B cell (primary cell): Measurements from ENCODE around the gene TTC28. TPM values are rescaled to one million over a fixed set of nuclear protein-coding genes. Genes with fewer than 3 reads are reported as not detected.

Source experiments
- ATAC-seq: fragments of 200-7000 bp; cut with Tn5 transposase; one replicate; pipeline ENCODE4 v1.10.0; 2021; ENCODE audit warnings: low read depth, mild to moderate bottlenecking, moderate number of reproducible peaks, moderate library complexity
- CTCF ChIA-PET: fragments of 350-600 bp; sonication (Branson Sonifier 250); formaldehyde crosslinking; loops from one replicate; lab custom pipeline; 2021; ENCODE audit warnings: antibody characterized with exemption, inconsistent platforms; lab: Charles Lee
- POLR2A ChIA-PET: fragments of 350-600 bp; sonication (Branson Sonifier 250); formaldehyde crosslinking; loops from one replicate; lab custom pipeline; 2021; ENCODE audit warnings: antibody characterized with exemption; lab: Charles Lee
- DNase-seq: peaks from one replicate; pipeline ENCODE4 v3.0.0; 2013
- H2AFZ ChIP-seq: 2 replicates; pipeline ENCODE4 v1.6.1; 2012; ENCODE audit warnings: mild to moderate bottlenecking, low read depth, low read length; ENCODE audit not compliant: insufficient read depth, poor library complexity, severe bottlenecking
- H3K27ac ChIP-seq, 2 donors: 1 replicate in 1 of 2; 2 replicates in 1 of 2; pipeline ENCODE4 v1.5.1; 2012 to 2013; ENCODE audit warnings: low read length in 2 of 2, mild to moderate bottlenecking in 2 of 2, moderate library complexity in 1 of 2
- H3K27me3 ChIP-seq, 4 experiments: fragments of 200-600 bp in 1 of 4; sonication (generic) in 1 of 4; replicated peaks in 1 of 4; 1 replicate in 2 of 4; 2 replicates in 2 of 4; pipeline versions ENCODE4 v1.6.1 to v1.7.0; 2013 to 2016; ENCODE audit warnings: low read length in 3 of 4, mild to moderate bottlenecking in 2 of 4, mixed read lengths in 1 of 4, moderate library complexity in 1 of 4; ENCODE audit not compliant: insufficient read depth in 4 of 4, control insufficient read depth in 3 of 4; ENCODE audit errors: control extremely low read depth in 1 of 4
- H3K36me3 ChIP-seq, 2 experiments: replicated peaks in 1 of 2; 1 replicate in 1 of 2; 2 replicates in 1 of 2; pipeline versions ENCODE4 v1.6.1 to v1.7.1; 2013; ENCODE audit warnings: low read length in 1 of 2; ENCODE audit not compliant: insufficient read depth in 2 of 2, control insufficient read depth in 1 of 2; ENCODE audit errors: control extremely low read depth in 1 of 2, extremely low read depth in 1 of 2
- H3K4me1 ChIP-seq, 2 donors: fragments of 200-600 bp in 1 of 2; sonication (generic) in 1 of 2; 1 replicate in 1 of 2; 2 replicates in 1 of 2; pipeline versions ENCODE4 v1.5.1 to v1.6.1; 2013 to 2017; ENCODE audit warnings: low read length in 2 of 2; ENCODE audit not compliant: control insufficient read depth in 2 of 2, insufficient read depth in 2 of 2
- H3K4me2 ChIP-seq: replicated peaks from 2 replicates; pipeline ENCODE3; 2012; ENCODE audit warnings: mild to moderate bottlenecking, low read depth, low read length; ENCODE audit not compliant: poor library complexity, severe bottlenecking
- H3K4me3 ChIP-seq, 5 experiments: fragments of 200-600 bp in 1 of 5; sonication (generic) in 1 of 5; 1 replicate in 3 of 5; 2 replicates in 2 of 5; pipeline versions ENCODE4 v1.5.1 to v1.7.0; 2011 to 2016; ENCODE audit warnings: low read length in 4 of 5, mild to moderate bottlenecking in 4 of 5, low read depth in 2 of 5, control low read depth in 1 of 5, moderate library complexity in 1 of 5; ENCODE audit not compliant: insufficient read depth in 1 of 5; ENCODE audit errors: control extremely low read depth in 1 of 5, extremely low read depth in 1 of 5
- H3K79me2 ChIP-seq: fragments of 200-600 bp; sonication (generic); one replicate; pipeline ENCODE4 v1.6.0; 2016; ENCODE audit warnings: low read length; ENCODE audit not compliant: control insufficient read depth, insufficient read depth
- H3K9ac ChIP-seq: fragments of 200-600 bp; sonication (generic); 2 replicates; pipeline ENCODE4 v1.6.1; 2017; ENCODE audit warnings: mild to moderate bottlenecking, low read length, moderate library complexity
- H3K9me3 ChIP-seq, 3 donors: one replicate each; pipeline versions ENCODE4 v1.6.1 to v1.7.1; 2013; ENCODE audit warnings: low read length in 2 of 3; ENCODE audit not compliant: control insufficient read depth in 2 of 3, insufficient read depth in 1 of 3; ENCODE audit errors: control extremely low read depth in 1 of 3
- H4K20me1 ChIP-seq: 2 replicates; pipeline ENCODE4 v1.6.0; 2012; ENCODE audit warnings: mild to moderate bottlenecking, low read length; ENCODE audit not compliant: insufficient read depth, control insufficient read depth, poor library complexity, severe bottlenecking
- H3K27ac Mint-ChIP-seq: one replicate; pipeline ENCODE4 v1.8.0; 2021; ENCODE audit warnings: mixed read lengths
- H3K27me3 Mint-ChIP-seq: one replicate; pipeline ENCODE4 v1.8.0; 2021; ENCODE audit warnings: mixed read lengths
- H3K4me1 Mint-ChIP-seq: one replicate; pipeline ENCODE4 v1.8.0; 2021; ENCODE audit warnings: mixed read lengths
- H3K4me3 Mint-ChIP-seq: one replicate; pipeline ENCODE4 v1.8.0; 2021; ENCODE audit warnings: mixed read lengths
- H3K9me3 Mint-ChIP-seq: one replicate; pipeline ENCODE4 v1.8.0; 2022; ENCODE audit warnings: mixed read lengths; ENCODE audit not compliant: insufficient read depth
- EZH2 ChIP-seq: IDR thresholded peaks from 2 replicates; pipeline ENCODE4 v1.6.1; 2012; ENCODE audit warnings: borderline replicate concordance, low read depth, mild to moderate bottlenecking, moderate library complexity, low read length; ENCODE audit not compliant: insufficient read depth, poor library complexity, severe bottlenecking
- WGBS: methylation state at CpG from one replicate; pipeline ENCODE4 v1.1.5; 2013; ENCODE audit warnings: missing lambda C conversion rate; ENCODE audit not compliant: insufficient coverage; 5-methylcytosine and 5-hydroxymethylcytosine counted together
- intact Hi-C: fragments of 100-400 bp; cut with micrococcal nuclease; formaldehyde crosslinking; loops from one replicate; pipeline ENCODE4 v1.10.0; 2022
- polyA plus RNA-seq: library from polyadenylated mRNA; depleted of rRNA; stranded (reverse); fragments of >200 nt; gene quantifications from 2 replicates; pipeline ENCODE4 v1.2.3, GENCODE V29; 2012
- total RNA-seq, 2 donors: library from RNA; stranded (reverse); fragments of 120-200 nt in 1 of 2; gene quantifications; 1 replicate in 1 of 2; 2 replicates in 1 of 2; pipeline versions ENCODE4 v1.2.3 to v1.2.4, GENCODE V29; 2013 to 2022
- TF ChIP-seq, protein P1 (sequence below): fragments of 200-600 bp; IDR thresholded peaks from one replicate; pipeline ENCODE4 v1.8.0; 2022; ENCODE audit warnings: antibody characterized with exemption, mild to moderate bottlenecking

The TTC28 gene
- total and polyA plus RNA-seq, 2 donors (not counting 1 experiment from before 2014, with no cell fraction given) = 4.5 to 7.3 TPM

DNA sequence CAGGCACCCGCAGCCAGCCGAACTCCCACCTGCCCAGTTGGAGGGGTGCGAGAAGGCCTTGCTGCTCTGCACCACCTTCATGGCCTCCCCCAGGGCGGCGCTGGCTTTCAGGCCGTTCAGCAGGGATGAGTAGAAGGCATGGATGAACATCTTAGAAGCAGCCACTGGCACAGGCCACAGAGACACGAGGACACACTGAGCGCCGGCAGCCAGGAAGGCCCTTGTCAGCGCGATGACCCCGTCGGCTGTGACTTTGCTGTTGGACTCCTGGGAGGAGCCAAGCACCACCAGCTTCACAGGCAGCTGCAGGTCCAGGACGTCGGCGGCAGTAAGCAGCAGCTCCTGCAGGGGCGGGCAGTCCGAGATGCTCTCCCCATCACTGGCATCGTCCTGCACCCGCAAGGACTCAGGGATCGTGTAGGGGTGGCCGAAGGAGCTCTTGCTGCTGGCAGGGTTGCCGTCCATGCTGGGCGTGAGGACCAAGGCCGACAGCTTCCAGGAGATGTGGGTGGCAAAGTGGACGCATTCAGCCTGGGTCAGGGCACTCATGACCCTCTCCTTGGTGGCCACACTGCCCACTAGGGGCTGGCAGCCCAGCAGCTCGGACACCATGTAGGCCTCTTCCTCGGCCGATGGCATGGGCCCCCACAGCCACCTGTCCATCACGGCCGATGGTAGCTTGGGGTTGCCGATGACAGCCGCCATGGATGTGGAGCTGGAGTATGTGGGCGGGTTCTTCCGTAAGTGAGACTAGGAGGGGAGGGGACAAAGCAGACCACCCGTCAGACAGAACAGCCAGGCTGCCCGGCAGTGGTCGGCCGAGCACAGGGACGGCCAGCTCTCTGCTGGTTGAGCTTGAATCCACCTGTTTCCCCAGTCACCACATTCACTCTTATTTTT lies 680.9 kb downstream of the TTC28 start:
- no peak overlapping the region for H3K27ac ChIP-seq
- H3K27me3 Mint-ChIP-seq = no peaks in the 10 kb centered on the region
- H3K9me3 Mint-ChIP-seq = no peaks in the 10 kb centered on the region
- no peak overlapping the region for H3K27ac Mint-ChIP-seq
- H3K4me2 ChIP-seq = no peak overlapping the region
- H3K9me3 ChIP-seq = no peaks in the 10 kb centered on the region
- ChIA-PET CTCF (interaction anchor here (0.9 to 15.0 kb wide), 2 partner anchors 21 to 113 kb away, joined by 5 to 342 read pairs; no protein-coding TSS in a partner anchor), POLR2A (no interaction called here)
- intact Hi-C loops = no loop called here
- H3K4me1 ChIP-seq = no peaks in the 10 kb centered on the region
- no peak overlapping the region for H2AFZ ChIP-seq
- H3K36me3 ChIP-seq = no peaks in the 10 kb centered on the region
- DNase-seq = no peak
- no peaks in the 10 kb centered on the region for H3K4me1 Mint-ChIP-seq
- no peak overlapping the region for H3K4me3 ChIP-seq
- no peaks in the 10 kb centered on the region for H4K20me1 ChIP-seq
- H3K4me3 Mint-ChIP-seq = no peak overlapping the region
- H3K9ac ChIP-seq = no peak overlapping the region
- H3K27me3 ChIP-seq = no peaks in the 10 kb centered on the region
- 97% methylated on average over 36 of the region's 40 CpGs for WGBS
- TF ChIP-seq, protein P1, sequence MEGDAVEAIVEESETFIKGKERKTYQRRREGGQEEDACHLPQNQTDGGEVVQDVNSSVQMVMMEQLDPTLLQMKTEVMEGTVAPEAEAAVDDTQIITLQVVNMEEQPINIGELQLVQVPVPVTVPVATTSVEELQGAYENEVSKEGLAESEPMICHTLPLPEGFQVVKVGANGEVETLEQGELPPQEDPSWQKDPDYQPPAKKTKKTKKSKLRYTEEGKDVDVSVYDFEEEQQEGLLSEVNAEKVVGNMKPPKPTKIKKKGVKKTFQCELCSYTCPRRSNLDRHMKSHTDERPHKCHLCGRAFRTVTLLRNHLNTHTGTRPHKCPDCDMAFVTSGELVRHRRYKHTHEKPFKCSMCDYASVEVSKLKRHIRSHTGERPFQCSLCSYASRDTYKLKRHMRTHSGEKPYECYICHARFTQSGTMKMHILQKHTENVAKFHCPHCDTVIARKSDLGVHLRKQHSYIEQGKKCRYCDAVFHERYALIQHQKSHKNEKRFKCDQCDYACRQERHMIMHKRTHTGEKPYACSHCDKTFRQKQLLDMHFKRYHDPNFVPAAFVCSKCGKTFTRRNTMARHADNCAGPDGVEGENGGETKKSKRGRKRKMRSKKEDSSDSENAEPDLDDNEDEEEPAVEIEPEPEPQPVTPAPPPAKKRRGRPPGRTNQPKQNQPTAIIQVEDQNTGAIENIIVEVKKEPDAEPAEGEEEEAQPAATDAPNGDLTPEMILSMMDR = no peak
- no peak for TF ChIP-seq EZH2
- ATAC-seq = no peak
- no peaks in the 10 kb centered on the region for H3K79me2 ChIP-seq

DNA sequence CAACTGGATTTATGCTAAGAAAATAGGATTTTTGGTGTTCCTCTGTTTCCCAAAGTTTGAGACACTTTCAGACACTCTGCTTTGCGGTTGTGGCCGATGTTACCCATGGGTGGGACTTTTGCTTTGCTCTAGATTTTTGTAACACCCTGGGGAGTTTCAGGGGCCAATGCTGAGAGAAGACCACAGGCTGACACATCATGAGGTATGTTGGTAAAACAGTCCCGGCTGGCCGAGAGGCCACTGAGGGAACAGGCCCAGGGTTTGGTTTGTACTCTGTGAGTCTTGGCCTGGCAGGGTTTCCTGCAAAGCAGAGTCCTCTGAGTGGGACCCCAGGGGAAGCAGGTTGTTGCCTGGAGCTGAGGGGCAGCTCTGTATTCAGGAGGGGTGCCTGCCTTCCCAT lies 682.1 kb downstream of the TTC28 start:
- H3K9me3 Mint-ChIP-seq = no peaks in the 10 kb centered on the region
- no peaks in the 10 kb centered on the region for H3K27me3 ChIP-seq
- no peak overlapping the region for H3K4me2 ChIP-seq
- intact Hi-C loops = no loop called here
- H3K9me3 ChIP-seq = no peaks in the 10 kb centered on the region
- H3K27me3 Mint-ChIP-seq = no peaks in the 10 kb centered on the region
- no peaks in the 10 kb centered on the region for H3K4me1 ChIP-seq
- 81% methylated on average over 4 of the region's 4 CpGs for WGBS
- H2AFZ ChIP-seq = no peak overlapping the region
- no peak overlapping the region for H3K27ac ChIP-seq
- H3K4me3 ChIP-seq = no peak overlapping the region
- no peak overlapping the region for H3K27ac Mint-ChIP-seq
- H4K20me1 ChIP-seq = no peaks in the 10 kb centered on the region
- no peaks in the 10 kb centered on the region for H3K4me1 Mint-ChIP-seq
- H3K79me2 ChIP-seq = no peaks in the 10 kb centered on the region
- ATAC-seq (no peak), DNase-seq (no peak)
- TF ChIP-seq, protein P1 = no peak
- no peak for TF ChIP-seq EZH2
- ChIA-PET CTCF (interaction anchor here (0.8 kb wide), 1 partner anchor 12 kb away, joined by 3 read pairs; no protein-coding TSS in a partner anchor), POLR2A (no interaction called here)
- H3K36me3 ChIP-seq = no peaks in the 10 kb centered on the region
- no peak overlapping the region for H3K9ac ChIP-seq
- H3K4me3 Mint-ChIP-seq = no peak overlapping the region
